GM12801 (cell line): ENCODE measurements around the gene AGPAT4.

ENCODE experiments used
- TF ChIP-seq, protein P1 (sequence below): IDR thresholded peaks from one replicate; pipeline ENCODE4 v1.5.1; 2011; ENCODE audit warnings: control low read depth; ENCODE audit not compliant: insufficient read length; ENCODE audit errors: extremely low read depth

AGPAT4 gene

DNA sequence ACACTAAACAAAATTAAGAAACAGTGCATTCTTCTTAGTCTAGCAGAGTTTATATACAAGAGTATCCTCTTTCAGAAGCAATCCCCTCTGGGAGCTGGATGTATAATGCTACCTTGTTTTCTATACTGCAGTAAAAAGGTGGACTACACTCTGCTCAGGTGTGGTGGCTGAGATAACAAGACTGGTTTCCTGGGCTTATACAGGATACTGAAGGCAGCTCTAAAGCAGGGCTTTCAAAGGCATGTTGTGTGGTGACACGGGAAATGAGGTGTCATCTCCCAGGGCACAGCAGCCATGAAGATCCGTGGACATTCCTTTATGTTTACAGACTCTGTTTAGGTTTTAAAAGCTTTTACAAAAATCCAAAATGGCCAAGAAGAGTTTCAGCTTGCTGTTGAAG lies 145.6 kb downstream of the AGPAT4 start:
- TF ChIP-seq, protein P1, sequence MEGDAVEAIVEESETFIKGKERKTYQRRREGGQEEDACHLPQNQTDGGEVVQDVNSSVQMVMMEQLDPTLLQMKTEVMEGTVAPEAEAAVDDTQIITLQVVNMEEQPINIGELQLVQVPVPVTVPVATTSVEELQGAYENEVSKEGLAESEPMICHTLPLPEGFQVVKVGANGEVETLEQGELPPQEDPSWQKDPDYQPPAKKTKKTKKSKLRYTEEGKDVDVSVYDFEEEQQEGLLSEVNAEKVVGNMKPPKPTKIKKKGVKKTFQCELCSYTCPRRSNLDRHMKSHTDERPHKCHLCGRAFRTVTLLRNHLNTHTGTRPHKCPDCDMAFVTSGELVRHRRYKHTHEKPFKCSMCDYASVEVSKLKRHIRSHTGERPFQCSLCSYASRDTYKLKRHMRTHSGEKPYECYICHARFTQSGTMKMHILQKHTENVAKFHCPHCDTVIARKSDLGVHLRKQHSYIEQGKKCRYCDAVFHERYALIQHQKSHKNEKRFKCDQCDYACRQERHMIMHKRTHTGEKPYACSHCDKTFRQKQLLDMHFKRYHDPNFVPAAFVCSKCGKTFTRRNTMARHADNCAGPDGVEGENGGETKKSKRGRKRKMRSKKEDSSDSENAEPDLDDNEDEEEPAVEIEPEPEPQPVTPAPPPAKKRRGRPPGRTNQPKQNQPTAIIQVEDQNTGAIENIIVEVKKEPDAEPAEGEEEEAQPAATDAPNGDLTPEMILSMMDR = no peak

DNA sequence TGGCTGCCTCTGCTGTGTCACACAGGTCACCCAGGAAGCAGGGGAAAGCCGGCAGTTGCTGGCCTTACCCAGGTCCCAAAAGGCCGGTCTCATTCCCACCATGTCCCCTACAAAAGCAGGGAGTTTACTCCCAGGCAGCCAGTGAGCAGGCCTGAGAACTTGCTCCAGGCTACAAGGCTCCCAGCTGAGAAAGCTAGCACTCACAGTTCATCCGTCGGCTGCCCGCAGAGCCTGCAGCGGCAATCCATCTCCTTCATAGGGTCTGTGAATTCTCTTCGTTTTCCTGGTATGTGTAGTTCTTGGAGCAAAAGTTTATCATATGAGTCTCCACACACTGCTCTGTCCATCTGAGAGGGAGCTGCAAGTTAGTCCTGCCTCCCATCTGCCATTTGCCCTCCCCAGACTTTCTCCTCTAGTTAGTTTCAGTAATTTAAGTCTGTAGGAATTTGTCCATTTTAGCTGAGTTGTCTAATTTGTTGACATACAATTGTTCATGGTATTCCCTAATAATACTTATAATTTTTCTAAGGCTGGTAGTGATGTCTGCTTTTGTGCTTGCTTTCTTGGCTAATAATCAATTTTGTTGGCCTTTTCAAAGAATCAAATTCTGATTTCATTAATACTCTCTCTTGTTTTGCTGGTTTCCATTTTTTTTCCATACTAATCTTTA lies 146.7 kb downstream of the AGPAT4 start:
- TF ChIP-seq, protein P1 = no peak

DNA sequence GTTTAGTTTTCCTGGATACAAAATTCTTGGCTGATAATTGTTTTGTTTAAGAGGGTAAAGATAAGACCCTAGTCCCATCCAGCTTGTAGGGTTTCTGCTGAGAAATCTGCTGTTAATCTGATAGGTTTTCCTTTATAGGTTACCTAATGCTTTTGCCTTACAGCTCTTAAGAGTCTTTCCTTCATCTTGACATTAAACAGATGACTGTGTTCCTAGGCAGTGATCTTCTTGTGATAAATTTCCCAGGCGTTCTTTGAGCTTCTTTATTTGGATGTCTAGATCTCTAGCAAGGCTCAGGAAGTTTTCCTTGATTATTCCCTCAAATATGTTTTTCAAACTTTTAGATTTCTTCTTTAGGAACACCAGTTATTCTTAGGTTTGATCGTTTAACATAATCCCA lies 148.3 kb downstream of the AGPAT4 start:
- TF ChIP-seq, protein P1 = no peak

DNA sequence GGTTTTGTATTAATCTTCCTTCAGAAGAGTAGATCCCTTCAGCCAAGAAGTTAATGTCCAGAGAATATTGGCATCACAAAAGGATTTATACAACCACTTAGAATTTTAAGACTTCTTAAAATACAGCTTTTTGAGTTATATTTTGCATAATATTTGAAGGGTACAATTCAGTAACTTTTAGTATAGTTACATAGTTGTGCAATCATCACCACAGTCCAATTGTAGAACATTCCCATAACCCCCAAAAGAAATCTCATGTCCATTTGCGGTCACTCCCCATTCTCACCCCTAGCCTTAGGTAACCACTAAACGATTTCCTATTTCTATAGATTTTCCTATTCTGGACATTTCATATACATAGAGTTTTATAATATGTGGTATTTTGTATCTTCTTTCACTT lies 155.9 kb downstream of the AGPAT4 start:
- TF ChIP-seq, protein P1 = no peak

DNA sequence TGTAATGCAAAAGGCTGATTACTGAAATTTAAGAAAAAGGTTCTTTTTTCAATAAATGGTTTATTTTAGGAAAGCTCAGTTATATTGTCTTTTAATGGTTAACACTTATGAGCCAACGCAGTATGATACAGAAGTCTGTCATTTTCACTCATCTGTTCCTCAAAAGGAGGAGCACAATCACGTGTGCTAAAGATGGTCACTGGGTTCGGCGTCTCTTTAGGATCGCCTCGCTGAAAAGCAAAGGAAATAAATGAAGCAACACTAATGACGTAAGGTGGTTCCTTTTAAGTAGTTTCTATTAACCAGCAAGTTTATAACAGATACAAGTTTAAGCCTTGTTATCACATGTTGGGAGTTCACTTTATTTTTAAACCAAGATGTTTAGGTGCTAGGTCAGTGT lies 156.6 kb downstream of the AGPAT4 start:
- TF ChIP-seq, protein P1 = no peak

DNA sequence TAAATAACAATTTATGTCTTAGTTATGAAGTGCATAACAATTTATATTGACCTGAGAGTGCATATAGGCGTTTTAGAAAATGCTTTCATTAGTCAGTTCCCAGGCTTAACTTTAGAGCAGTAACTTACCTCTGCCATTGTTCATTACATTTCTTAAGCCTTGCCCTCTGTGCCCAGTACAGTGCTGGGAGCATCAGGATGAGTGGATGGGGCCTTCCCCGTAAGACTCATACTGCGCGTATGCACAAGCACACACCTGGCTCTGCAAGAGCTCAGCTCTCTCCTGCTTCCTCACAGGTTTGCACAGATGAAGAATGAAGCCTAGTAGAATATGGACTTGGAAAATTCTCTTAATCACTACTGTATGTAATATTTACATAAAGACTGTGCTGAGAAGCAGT lies 157.3 kb downstream of the AGPAT4 start:
- TF ChIP-seq, protein P1 = no peak

DNA sequence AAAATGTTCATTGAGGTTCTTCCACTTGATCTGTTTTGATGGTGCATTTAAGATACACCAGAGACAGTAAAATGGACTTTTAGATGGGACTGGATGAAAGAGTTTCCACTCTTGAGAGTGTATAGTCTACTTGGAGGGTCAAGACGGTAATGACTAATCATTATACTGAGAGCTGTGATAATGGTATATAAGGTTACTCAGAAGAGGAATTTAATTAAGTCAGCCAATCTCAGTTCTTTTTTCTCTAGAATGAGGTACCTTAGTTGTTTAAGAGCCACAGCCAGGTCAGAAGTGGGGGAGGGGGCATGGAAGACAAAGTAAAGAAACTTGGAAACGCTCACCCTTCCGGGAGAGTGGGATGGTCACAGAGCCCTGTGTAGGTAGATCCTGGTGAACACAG lies 158.4 kb downstream of the AGPAT4 start:
- TF ChIP-seq, protein P1 = no peak

DNA sequence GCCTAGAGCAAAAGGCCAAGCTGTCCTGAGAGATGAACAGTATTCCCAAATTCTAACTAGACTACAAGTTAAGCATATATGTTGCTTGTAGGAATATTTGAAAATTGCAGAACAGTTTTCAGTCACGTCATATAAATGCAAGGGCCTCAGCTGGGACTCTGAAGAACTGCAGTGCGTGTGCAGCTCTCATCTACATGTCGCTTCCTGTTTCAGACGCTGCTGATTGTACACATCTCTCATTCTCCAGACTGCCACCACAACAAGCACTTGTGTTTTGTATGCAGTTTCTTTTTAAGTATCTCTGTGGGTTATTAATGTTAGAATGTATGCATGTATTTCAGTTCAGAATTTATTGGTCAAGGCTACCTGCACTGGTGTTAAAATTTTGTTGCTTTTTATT lies 162.6 kb downstream of the AGPAT4 start:
- TF ChIP-seq, protein P1 = no peak
